ENCODE measurements around the gene C10orf71.

DNA sequence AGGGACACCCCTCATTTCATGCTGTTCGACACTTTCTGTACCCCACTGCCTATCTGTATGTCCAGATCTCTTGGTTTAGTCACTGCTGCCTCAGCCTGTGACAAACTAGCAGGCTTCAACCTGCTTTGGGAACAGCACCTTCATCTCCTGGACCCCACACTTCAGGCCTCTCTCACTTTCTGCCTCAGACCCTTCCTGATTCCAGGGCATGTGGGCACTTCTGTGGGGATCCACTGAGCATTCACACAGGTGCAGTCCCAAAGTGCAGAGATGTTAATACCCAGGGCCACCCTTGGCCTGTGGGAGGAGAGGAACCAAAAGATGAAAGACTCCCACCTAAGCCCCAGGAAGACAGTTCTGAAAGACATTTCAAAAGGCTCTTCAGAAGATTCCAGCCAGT, 29.4 kb upstream of the C10orf71 start:
- no peak for TF ChIP-seq TAF1 (IDR thresholded peaks at IDR 0.05; ENCODE audit: low read depth)
- TF ChIP-seq, protein P1, sequence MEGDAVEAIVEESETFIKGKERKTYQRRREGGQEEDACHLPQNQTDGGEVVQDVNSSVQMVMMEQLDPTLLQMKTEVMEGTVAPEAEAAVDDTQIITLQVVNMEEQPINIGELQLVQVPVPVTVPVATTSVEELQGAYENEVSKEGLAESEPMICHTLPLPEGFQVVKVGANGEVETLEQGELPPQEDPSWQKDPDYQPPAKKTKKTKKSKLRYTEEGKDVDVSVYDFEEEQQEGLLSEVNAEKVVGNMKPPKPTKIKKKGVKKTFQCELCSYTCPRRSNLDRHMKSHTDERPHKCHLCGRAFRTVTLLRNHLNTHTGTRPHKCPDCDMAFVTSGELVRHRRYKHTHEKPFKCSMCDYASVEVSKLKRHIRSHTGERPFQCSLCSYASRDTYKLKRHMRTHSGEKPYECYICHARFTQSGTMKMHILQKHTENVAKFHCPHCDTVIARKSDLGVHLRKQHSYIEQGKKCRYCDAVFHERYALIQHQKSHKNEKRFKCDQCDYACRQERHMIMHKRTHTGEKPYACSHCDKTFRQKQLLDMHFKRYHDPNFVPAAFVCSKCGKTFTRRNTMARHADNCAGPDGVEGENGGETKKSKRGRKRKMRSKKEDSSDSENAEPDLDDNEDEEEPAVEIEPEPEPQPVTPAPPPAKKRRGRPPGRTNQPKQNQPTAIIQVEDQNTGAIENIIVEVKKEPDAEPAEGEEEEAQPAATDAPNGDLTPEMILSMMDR (IDR thresholded peaks at IDR 0.05; ENCODE audit: poor library complexity, severe bottlenecking), result no peak
- TF ChIP-seq EZH2 (IDR thresholded peaks at IDR 0.05; ENCODE audit: borderline replicate concordance, insufficient read depth, low read length, poor library complexity, severe bottlenecking), result no peak
- no peak for TF ChIP-seq POLR2AphosphoS5 (IDR thresholded peaks at IDR 0.05)

Measured in neural cell (in vitro differentiated cells).